ENCODE data around the gene OSBPL10. TPM values are rescaled to one million over a fixed set of nuclear protein-coding genes. Genes with fewer than 3 reads are reported as not detected.

Gene OSBPL10
- polyA plus RNA-seq, 2 of the 4 experiments (the other 2 are of a cell fraction), result 9.2 to 17.0 TPM

- TF ChIP-seq BHLHE40 (IDR thresholded peaks at IDR 0.05; ENCODE audit: low read depth, low read length) (no peak), ATOH8 (CRISPR knock-in tag; IDR thresholded peaks at IDR 0.05; ENCODE audit: low read depth) (no peak), HMGXB4 (CRISPR knock-in tag; IDR thresholded peaks at IDR 0.05; ENCODE audit: borderline replicate concordance) (no peak), SMC3 (IDR thresholded peaks at IDR 0.05) (no peak), HES2 (IDR thresholded peaks at IDR 0.05) (no peak), ESRRA (IDR thresholded peaks at IDR 0.05; ENCODE audit: borderline replicate concordance, low read length) (no peak), E2F6 (IDR thresholded peaks at IDR 0.05; ENCODE audit: borderline replicate concordance, low read depth) (no peak), USF2 (IDR thresholded peaks at IDR 0.05) (no peak), CHD4 (IDR thresholded peaks at IDR 0.05; ENCODE audit: borderline replicate concordance) (no peak), CTCF (IDR thresholded peaks at IDR 0.05) (no peak)
- DNase-seq (ENCODE audit: low read depth in 1 of 2, low spot score in 1 of 2) (peak in 1 of 2 experiments; percentile 47), FAIRE-seq (no peak), ATAC-seq (peak in 1 of 2 experiments; percentile 36; a peak in 3 of 6 replicates)
- H3K9me3 ChIP-seq, result no peaks in the 10 kb centered on the region
- peak overlapping the region; percentile 21; the same call in 1 of the 3 replicates for H3K4me3 ChIP-seq
- peak overlapping the region; percentile 88 for H3K4me2 ChIP-seq
- POLR2A ChIA-PET, result interaction anchor here (1.6 kb wide), 1 partner anchor 13 kb away, joined by 6 read pairs; the partner anchor contains the start of genes OSBPL10 and ZNF860
- H3K4me1 ChIP-seq, result peaks cover 49% of the 10 kb centered on the region
- CTCF ChIA-PET, result interaction anchor here (0.9 kb wide), 1 partner anchor 186 kb away, joined by 4 read pairs; no protein-coding TSS in a partner anchor
- H3K27ac ChIP-seq, result peak overlapping the region; percentile 77 to 87
- WGBS (ENCODE audit: missing lambda C conversion rate), result 9% methylated on average over 2 of the region's 2 CpGs
Observed at GRCh38 chr3:31968369-31968926, 12.6 kb downstream of the OSBPL10 start.

DNA sequence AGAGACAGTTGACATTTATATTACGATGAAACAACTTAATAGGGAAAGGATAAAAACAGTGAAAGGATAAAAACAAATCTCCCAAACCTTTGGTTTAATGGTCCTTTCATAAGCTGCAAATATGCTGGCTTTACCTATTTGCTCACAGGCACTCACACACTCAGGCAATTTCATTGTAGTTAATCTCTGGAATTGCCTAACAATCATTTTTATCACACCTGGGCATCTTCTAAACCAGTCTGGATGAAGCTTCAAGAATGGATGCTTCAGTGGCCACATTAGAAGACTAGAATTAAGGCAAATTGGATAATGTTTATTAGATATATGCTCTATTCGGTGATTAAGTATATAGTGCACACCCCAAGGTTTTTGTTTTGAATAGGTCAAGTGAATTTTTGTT, 13.5 kb downstream of the OSBPL10 start:
- Histone ChIP-seq H3K4me2 (peak overlapping the region; percentile 88), H3K4me3 (no peak overlapping the region)

More for the DNA sequence above, 13.5 kb downstream of the OSBPL10 start:
- peak overlapping the region; percentile 71 to 87 for H3K27ac ChIP-seq
- WGBS (ENCODE audit: missing lambda C conversion rate), result 87% methylated on average over 2 of the region's 2 CpGs
- DNase-seq (ENCODE audit: low read depth in 1 of 2, low spot score in 1 of 2), result no peak
- no peak for TF ChIP-seq GATA3 (IDR thresholded peaks at IDR 0.05; ENCODE audit: borderline replicate concordance)
- no peak for TF ChIP-seq HMGXB4 (CRISPR knock-in tag; IDR thresholded peaks at IDR 0.05; ENCODE audit: borderline replicate concordance)
- TF ChIP-seq KDM1A (IDR thresholded peaks at IDR 0.05; ENCODE audit: low read depth), result no peak
- no peak for TF ChIP-seq TP53 (CRISPR knock-in tag; IDR thresholded peaks at IDR 0.05)
- TF ChIP-seq SMC3 (IDR thresholded peaks at IDR 0.05), result no peak
- TF ChIP-seq, protein P1, sequence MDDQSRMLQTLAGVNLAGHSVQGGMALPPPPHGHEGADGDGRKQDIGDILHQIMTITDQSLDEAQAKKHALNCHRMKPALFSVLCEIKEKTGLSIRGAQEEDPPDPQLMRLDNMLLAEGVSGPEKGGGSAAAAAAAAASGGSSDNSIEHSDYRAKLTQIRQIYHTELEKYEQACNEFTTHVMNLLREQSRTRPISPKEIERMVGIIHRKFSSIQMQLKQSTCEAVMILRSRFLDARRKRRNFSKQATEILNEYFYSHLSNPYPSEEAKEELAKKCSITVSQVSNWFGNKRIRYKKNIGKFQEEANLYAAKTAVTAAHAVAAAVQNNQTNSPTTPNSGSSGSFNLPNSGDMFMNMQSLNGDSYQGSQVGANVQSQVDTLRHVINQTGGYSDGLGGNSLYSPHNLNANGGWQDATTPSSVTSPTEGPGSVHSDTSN (IDR thresholded peaks at IDR 0.05), result no peak
- no peak for TF ChIP-seq HES2 (IDR thresholded peaks at IDR 0.05)
- TF ChIP-seq MAX (IDR thresholded peaks at IDR 0.05), result no peak
- TF ChIP-seq, protein P2, sequence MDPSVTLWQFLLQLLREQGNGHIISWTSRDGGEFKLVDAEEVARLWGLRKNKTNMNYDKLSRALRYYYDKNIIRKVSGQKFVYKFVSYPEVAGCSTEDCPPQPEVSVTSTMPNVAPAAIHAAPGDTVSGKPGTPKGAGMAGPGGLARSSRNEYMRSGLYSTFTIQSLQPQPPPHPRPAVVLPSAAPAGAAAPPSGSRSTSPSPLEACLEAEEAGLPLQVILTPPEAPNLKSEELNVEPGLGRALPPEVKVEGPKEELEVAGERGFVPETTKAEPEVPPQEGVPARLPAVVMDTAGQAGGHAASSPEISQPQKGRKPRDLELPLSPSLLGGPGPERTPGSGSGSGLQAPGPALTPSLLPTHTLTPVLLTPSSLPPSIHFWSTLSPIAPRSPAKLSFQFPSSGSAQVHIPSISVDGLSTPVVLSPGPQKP (IDR thresholded peaks at IDR 0.05; ENCODE audit: low read depth, low read length), result no peak
- TF ChIP-seq HOXA7 (CRISPR knock-in tag; IDR thresholded peaks at IDR 0.05), result no peak
- H3K9me3 ChIP-seq, result no peaks in the 10 kb centered on the region
- ChIA-PET CTCF (interaction anchor here (0.7 kb wide), 1 partner anchor 20 kb away, joined by 3 read pairs; no protein-coding TSS in a partner anchor), POLR2A (interaction anchor here (1.2 kb wide), 1 partner anchor 14 kb away, joined by 5 read pairs; the partner anchor contains the start of genes OSBPL10 and ZNF860)
- FAIRE-seq, result peak; percentile 7
- no peak for ATAC-seq
- peaks cover 57% of the 10 kb centered on the region for H3K4me1 ChIP-seq

Measured in A549 (cell line).